ENCODE measurements around the gene CCS.

The CCS gene

GRCh38 chr11:66562275-66562674 is 30.7 kb upstream of the CCS start:
- TF ChIP-seq CTCF (conservative IDR thresholded peaks at IDR 0.05; ENCODE audit: low read depth, low read length), result no peak
- no peak overlapping the region for H3K4me3 ChIP-seq (ENCODE audit: low read length)
- DNase-seq (ENCODE audit: low read depth), result no peak

GRCh38 chr11:66562907-66563583 is 29.9 kb upstream of the CCS start:
- no peak for DNase-seq (ENCODE audit: low read depth)
- no peak overlapping the region for H3K4me3 ChIP-seq (ENCODE audit: low read length)
- TF ChIP-seq CTCF (conservative IDR thresholded peaks at IDR 0.05; ENCODE audit: low read depth, low read length), result no peak

GRCh38 chr11:66563832-66564231 is 29.2 kb upstream of the CCS start:
- no peak for DNase-seq (ENCODE audit: low read depth)
- H3K4me3 ChIP-seq (ENCODE audit: low read length), result no peak overlapping the region
- no peak for TF ChIP-seq CTCF (conservative IDR thresholded peaks at IDR 0.05; ENCODE audit: low read depth, low read length)

- H3K4me3 ChIP-seq (ENCODE audit: low read length), result no peak overlapping the region
- DNase-seq (ENCODE audit: low read depth), result no peak
- no peak for TF ChIP-seq CTCF (conservative IDR thresholded peaks at IDR 0.05; ENCODE audit: low read depth, low read length)
Observed at GRCh38 chr11:66564538-66564937, 28.4 kb upstream of the CCS start.

- H3K4me3 ChIP-seq (ENCODE audit: low read length), result no peak overlapping the region
- no peak for TF ChIP-seq CTCF (conservative IDR thresholded peaks at IDR 0.05; ENCODE audit: low read depth, low read length)
- DNase-seq (ENCODE audit: low read depth), result no peak
Observed at GRCh38 chr11:66564984-66565383, 28.0 kb upstream of the CCS start.

GRCh38 chr11:66566221-66566620 is 26.8 kb upstream of the CCS start:
- H3K4me3 ChIP-seq (ENCODE audit: low read length), result no peak overlapping the region
- no peak for TF ChIP-seq CTCF (conservative IDR thresholded peaks at IDR 0.05; ENCODE audit: low read depth, low read length)
- no peak for DNase-seq (ENCODE audit: low read depth)

GRCh38 chr11:66567787-66568123 is 25.2 kb upstream of the CCS start:
- peak; percentile 13 for TF ChIP-seq CTCF (conservative IDR thresholded peaks at IDR 0.05; ENCODE audit: low read depth, low read length)
- DNase-seq (ENCODE audit: low read depth), result no peak
- peak overlapping the region; percentile 35 for H3K4me3 ChIP-seq (ENCODE audit: low read length)
